Panc1 (cell line): ENCODE measurements around the gene FAM13C. TPM values are rescaled to one million over a fixed set of nuclear protein-coding genes. Genes with fewer than 3 reads are reported as not detected.

Experiments used
- ATAC-seq: fragments of 200-7000 bp; cut with Tn5 transposase; 2 replicates; pipeline ENCODE4 v1.9.1; 2020; ENCODE audit warnings: mild to moderate bottlenecking, moderate library complexity
- BruUV-seq: library from RNA; stranded (reverse); fragments of 400-500 nt; replicated peaks from 2 replicates; lab custom pipeline; 2021; lab: Mats Ljungman, UMichigan
- CTCF ChIA-PET: fragments of 300-600 bp; sonication (Branson Sonifier 250); formaldehyde crosslinking; loops from one replicate; lab custom pipeline; 2022; ENCODE audit warnings: antibody characterized with exemption; lab: Charles Lee
- POLR2A ChIA-PET: fragments of 300-600 bp; sonication (Branson Sonifier 250); formaldehyde crosslinking; loops from one replicate; lab custom pipeline; 2022; ENCODE audit warnings: antibody characterized with exemption; lab: Charles Lee
- DNase-seq: peaks from one replicate; pipeline ENCODE4 v3.0.0-alpha.2; 2010; ENCODE audit warnings: low read depth, low spot score
- H3K27ac ChIP-seq: 2 replicates; pipeline ENCODE4 v1.5.1; 2011; ENCODE audit warnings: mild to moderate bottlenecking, low read length, inconsistent platforms
- H3K27me3 ChIP-seq: fragments of 200-500 bp; sonication (Bioruptor generic); 2 replicates; pipeline ENCODE4 v1.6.0; 2014; ENCODE audit warnings: low read length, inconsistent platforms; ENCODE audit not compliant: control insufficient read depth, insufficient read depth
- H3K36me3 ChIP-seq: fragments of 200-500 bp; sonication (Bioruptor generic); 2 replicates; pipeline ENCODE4 v1.5.1; 2014; ENCODE audit warnings: inconsistent platforms, mild to moderate bottlenecking, low read length, moderate library complexity; ENCODE audit not compliant: control insufficient read depth, insufficient read depth
- H3K4me1 ChIP-seq: 2 replicates; pipeline ENCODE4 v1.5.1; 2011; ENCODE audit warnings: inconsistent platforms, mild to moderate bottlenecking, low read length, moderate library complexity; ENCODE audit not compliant: control insufficient read depth, insufficient read depth
- H3K4me3 ChIP-seq, 2 experiments: 2 replicates each; pipeline ENCODE4 v1.5.1; 2011 to 2012; ENCODE audit warnings: low read depth in 2 of 2, low read length in 2 of 2, mild to moderate bottlenecking in 2 of 2, inconsistent platforms in 1 of 2, moderate library complexity in 1 of 2
- H3K9me3 ChIP-seq: fragments of 200-500 bp; sonication (Bioruptor generic); 2 replicates; pipeline ENCODE4 v1.5.1; 2014; ENCODE audit warnings: low read depth, mild to moderate bottlenecking, inconsistent platforms, low read length, moderate library complexity; ENCODE audit not compliant: control insufficient read depth, insufficient read depth
- CTCF ChIP-seq: fragments of 450-650 bp; IDR thresholded peaks from 2 replicates; pipeline ENCODE4 v1.5.1; 2017; ENCODE audit warnings: mild to moderate bottlenecking
- POLR2AphosphoS5 ChIP-seq: IDR thresholded peaks from 2 replicates; pipeline ENCODE4 v1.6.1; 2012; ENCODE audit warnings: mild to moderate bottlenecking, low read depth, low read length, moderate library complexity
- REST ChIP-seq, 2 experiments: IDR thresholded peaks; 2 replicates each; pipeline ENCODE4 v1.6.1; 2011 to 2012; ENCODE audit warnings: low read depth in 2 of 2, control low read depth in 1 of 2, low read length in 1 of 2, mild to moderate bottlenecking in 1 of 2, moderate library complexity in 1 of 2; ENCODE audit not compliant: insufficient read depth in 1 of 2
- SIN3A ChIP-seq: IDR thresholded peaks from 2 replicates; pipeline ENCODE4 v1.6.1; 2012; ENCODE audit warnings: low read depth, mild to moderate bottlenecking, low read length, moderate library complexity, borderline replicate concordance; ENCODE audit not compliant: insufficient read depth
- TCF7L2 ChIP-seq: IDR thresholded peaks from 2 replicates; pipeline ENCODE4 v1.6.1; 2011; ENCODE audit warnings: mild to moderate bottlenecking, low read depth, low read length, inconsistent platforms
- in situ Hi-C: cut with HindIII; loops from 2 replicates; pipeline ENCODE4 v1.10.0; 2016; ENCODE audit warnings: low sequenced_read_pairs, low pct_unique_long_range_greater_than_20kb
- intact Hi-C: fragments of 100-400 bp; cut with micrococcal nuclease; formaldehyde crosslinking; loops from one replicate; pipeline ENCODE4 v1.10.0; 2022; ENCODE audit not compliant: unreplicated experiment
- total RNA-seq: library from RNA; stranded (reverse); gene quantifications from one replicate; pipeline ENCODE4 v1.2.1, GENCODE V29; 2021; ENCODE audit not compliant: unreplicated experiment

The FAM13C gene
- total RNA-seq, 1 experiment from 2014 or later, result not detected

GRCh38 chr10:59336632-59337031, 25.7 kb downstream of the FAM13C start:
- Histone ChIP-seq H3K4me3 (no peak overlapping the region), H3K27ac (no peak overlapping the region), H3K36me3 (no peaks in the 10 kb centered on the region), H3K27me3 (no peaks in the 10 kb centered on the region), H3K4me1 (no peaks in the 10 kb centered on the region), H3K9me3 (no peaks in the 10 kb centered on the region)
- no peak for TF ChIP-seq REST (IDR thresholded peaks at IDR 0.05; ENCODE audit: insufficient read depth in 1 of 2, low read depth in 2 of 2, low read length in 1 of 2)
- TF ChIP-seq CTCF, result no peak
- no peak for TF ChIP-seq TCF7L2
- TF ChIP-seq SIN3A, result no peak
- no peak for TF ChIP-seq POLR2AphosphoS5
- DNase-seq (no peak), ATAC-seq (no peak)
- intact Hi-C loops (no loop called here), in situ Hi-C loops (no loop called here)
- no TSS peak for BruUV-seq
- ChIA-PET CTCF (no interaction called here), POLR2A (no interaction called here)

GRCh38 chr10:59335497-59335896, 26.9 kb downstream of the FAM13C start:
- ChIA-PET POLR2A (no interaction called here), CTCF (no interaction called here)
- H3K27me3 ChIP-seq, result no peaks in the 10 kb centered on the region
- H3K4me1 ChIP-seq, result no peaks in the 10 kb centered on the region
- no peaks in the 10 kb centered on the region for H3K36me3 ChIP-seq
- TF ChIP-seq TCF7L2, result no peak
- no peak for TF ChIP-seq REST (IDR thresholded peaks at IDR 0.05; ENCODE audit: insufficient read depth in 1 of 2, low read depth in 2 of 2, low read length in 1 of 2)
- TF ChIP-seq POLR2AphosphoS5, result no peak
- TF ChIP-seq CTCF, result no peak
- TF ChIP-seq SIN3A, result no peak
- no peak overlapping the region for H3K27ac ChIP-seq
- BruUV-seq, result no TSS peak
- in situ Hi-C loops, result no loop called here
- no peaks in the 10 kb centered on the region for H3K9me3 ChIP-seq
- ATAC-seq, result no peak
- H3K4me3 ChIP-seq, result no peak overlapping the region
- intact Hi-C loops, result no loop called here
- no peak for DNase-seq
